ENCODE measurements around the gene VARS2.
A peak's percentile ranks its signal among the peaks of the same experiment; 100 is the strongest.

VARS2 gene

GRCh38 chr6:30871592-30872183 lies 42.4 kb upstream of the VARS2 start:
- Histone ChIP-seq H3K36me3 (ENCODE audit: control insufficient read depth in 2 of 2, insufficient read depth in 1 of 2, low read length in 2 of 2) (no peaks in the 10 kb centered on the region), H3K27ac (ENCODE audit: extremely low read depth, low read depth, low read length) (no peak overlapping the region), H3K9me3 (ENCODE audit: control insufficient read depth, insufficient read depth, low read depth, low read length) (no peaks in the 10 kb centered on the region), H3K4me3 (ENCODE audit: low read depth, low read length) (no peak overlapping the region), H3K4me1 (ENCODE audit: control insufficient read depth, insufficient read depth, low read length) (no peaks in the 10 kb centered on the region)
- ChIA-PET CTCF (interaction anchor here (0.6 kb wide), 1 partner anchor 11 kb away, joined by 3 read pairs; no protein-coding TSS in a partner anchor), POLR2A (no interaction called here)
- no peak for TF ChIP-seq ZNF280C (tag by site-specific recombination; IDR thresholded peaks at IDR 0.05)
- TF ChIP-seq, protein P1, sequence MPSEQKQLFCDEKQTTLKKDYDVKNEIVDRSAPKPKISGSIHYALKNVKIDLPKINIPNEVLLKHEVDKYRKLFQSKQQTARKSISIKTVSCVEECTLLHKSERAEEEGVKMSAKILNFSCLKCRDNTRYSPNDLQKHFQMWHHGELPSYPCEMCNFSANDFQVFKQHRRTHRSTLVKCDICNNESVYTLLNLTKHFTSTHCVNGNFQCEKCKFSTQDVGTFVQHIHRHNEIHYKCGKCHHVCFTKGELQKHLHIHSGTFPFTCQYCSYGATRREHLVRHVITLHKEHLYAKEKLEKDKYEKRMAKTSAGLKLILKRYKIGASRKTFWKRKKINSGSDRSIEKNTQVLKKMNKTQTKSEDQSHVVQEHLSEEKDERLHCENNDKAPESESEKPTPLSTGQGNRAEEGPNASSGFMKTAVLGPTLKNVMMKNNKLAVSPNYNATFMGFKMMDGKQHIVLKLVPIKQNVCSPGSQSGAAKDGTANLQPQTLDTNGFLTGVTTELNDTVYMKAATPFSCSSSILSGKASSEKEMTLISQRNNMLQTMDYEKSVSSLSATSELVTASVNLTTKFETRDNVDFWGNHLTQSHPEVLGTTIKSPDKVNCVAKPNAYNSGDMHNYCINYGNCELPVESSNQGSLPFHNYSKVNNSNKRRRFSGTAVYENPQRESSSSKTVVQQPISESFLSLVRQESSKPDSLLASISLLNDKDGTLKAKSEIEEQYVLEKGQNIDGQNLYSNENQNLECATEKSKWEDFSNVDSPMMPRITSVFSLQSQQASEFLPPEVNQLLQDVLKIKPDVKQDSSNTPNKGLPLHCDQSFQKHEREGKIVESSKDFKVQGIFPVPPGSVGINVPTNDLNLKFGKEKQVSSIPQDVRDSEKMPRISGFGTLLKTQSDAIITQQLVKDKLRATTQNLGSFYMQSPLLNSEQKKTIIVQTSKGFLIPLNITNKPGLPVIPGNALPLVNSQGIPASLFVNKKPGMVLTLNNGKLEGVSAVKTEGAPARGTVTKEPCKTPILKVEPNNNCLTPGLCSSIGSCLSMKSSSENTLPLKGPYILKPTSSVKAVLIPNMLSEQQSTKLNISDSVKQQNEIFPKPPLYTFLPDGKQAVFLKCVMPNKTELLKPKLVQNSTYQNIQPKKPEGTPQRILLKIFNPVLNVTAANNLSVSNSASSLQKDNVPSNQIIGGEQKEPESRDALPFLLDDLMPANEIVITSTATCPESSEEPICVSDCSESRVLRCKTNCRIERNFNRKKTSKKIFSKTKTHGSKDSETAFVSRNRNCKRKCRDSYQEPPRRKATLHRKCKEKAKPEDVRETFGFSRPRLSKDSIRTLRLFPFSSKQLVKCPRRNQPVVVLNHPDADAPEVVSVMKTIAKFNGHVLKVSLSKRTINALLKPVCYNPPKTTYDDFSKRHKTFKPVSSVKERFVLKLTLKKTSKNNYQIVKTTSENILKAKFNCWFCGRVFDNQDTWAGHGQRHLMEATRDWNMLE (tag by site-specific recombination; conservative IDR thresholded peaks at IDR 0.05; ENCODE audit: low read depth): peak; percentile 25; the same call in 1 of the 2 replicates
- no peak for TF ChIP-seq SP3 (tag by site-specific recombination; IDR thresholded peaks at IDR 0.05)
- no peak for TF ChIP-seq ZNF266 (tag by site-specific recombination; IDR thresholded peaks at IDR 0.05; ENCODE audit: low read depth)
- no peak for TF ChIP-seq ZNF354C (tag by site-specific recombination; IDR thresholded peaks at IDR 0.05; ENCODE audit: borderline replicate concordance, low read depth)
- no peak for TF ChIP-seq ZNF639 (tag by site-specific recombination; IDR thresholded peaks at IDR 0.05)
- no peak for TF ChIP-seq ZNF16 (tag by site-specific recombination; IDR thresholded peaks at IDR 0.05; ENCODE audit: low read depth)
- TF ChIP-seq, protein P2, sequence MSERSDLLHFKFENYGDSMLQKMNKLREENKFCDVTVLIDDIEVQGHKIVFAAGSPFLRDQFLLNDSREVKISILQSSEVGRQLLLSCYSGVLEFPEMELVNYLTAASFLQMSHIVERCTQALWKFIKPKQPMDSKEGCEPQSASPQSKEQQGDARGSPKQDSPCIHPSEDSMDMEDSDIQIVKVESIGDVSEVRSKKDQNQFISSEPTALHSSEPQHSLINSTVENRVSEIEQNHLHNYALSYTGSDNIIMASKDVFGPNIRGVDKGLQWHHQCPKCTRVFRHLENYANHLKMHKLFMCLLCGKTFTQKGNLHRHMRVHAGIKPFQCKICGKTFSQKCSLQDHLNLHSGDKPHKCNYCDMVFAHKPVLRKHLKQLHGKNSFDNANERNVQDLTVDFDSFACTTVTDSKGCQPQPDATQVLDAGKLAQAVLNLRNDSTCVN (tag by site-specific recombination; optimal IDR thresholded peaks at IDR 0.05): no peak
- no peak for TF ChIP-seq ZNF529 (tag by site-specific recombination; IDR thresholded peaks at IDR 0.05; ENCODE audit: insufficient replicate concordance)
- no peak for TF ChIP-seq ZIC2 (tag by site-specific recombination; IDR thresholded peaks at IDR 0.05)
- TF ChIP-seq ZFHX2 (tag by site-specific recombination; conservative IDR thresholded peaks at IDR 0.05): no peak
- TF ChIP-seq ZNF341 (tag by site-specific recombination; IDR thresholded peaks at IDR 0.05; ENCODE audit: low read depth): no peak
- TF ChIP-seq ZFP41 (tag by site-specific recombination; IDR thresholded peaks at IDR 0.05; ENCODE audit: borderline replicate concordance): no peak
- TF ChIP-seq OVOL3 (tag by site-specific recombination; IDR thresholded peaks at IDR 0.05): no peak
- TF ChIP-seq ZNF114 (tag by site-specific recombination; IDR thresholded peaks at IDR 0.05): no peak
- TF ChIP-seq KLF9 (tag by site-specific recombination; IDR thresholded peaks at IDR 0.05; ENCODE audit: low read depth): no peak
- TF ChIP-seq, protein P3, sequence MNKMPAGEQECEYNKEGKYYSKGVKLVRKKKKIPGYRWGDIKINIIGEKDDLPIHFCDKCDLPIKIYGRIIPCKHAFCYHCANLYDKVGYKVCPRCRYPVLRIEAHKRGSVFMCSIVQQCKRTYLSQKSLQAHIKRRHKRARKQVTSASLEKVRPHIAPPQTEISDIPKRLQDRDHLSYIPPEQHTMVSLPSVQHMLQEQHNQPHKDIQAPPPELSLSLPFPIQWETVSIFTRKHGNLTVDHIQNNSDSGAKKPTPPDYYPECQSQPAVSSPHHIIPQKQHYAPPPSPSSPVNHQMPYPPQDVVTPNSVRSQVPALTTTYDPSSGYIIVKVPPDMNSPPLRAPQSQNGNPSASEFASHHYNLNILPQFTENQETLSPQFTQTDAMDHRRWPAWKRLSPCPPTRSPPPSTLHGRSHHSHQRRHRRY (tag by site-specific recombination; IDR thresholded peaks at IDR 0.05): no peak
- peak; percentile 41; the same call in 1 of the 2 replicates for TF ChIP-seq ZNF280D (tag by site-specific recombination; IDR thresholded peaks at IDR 0.05)
- TF ChIP-seq ZNF530 (tag by site-specific recombination; IDR thresholded peaks at IDR 0.05; ENCODE audit: low read depth): no peak
- TF ChIP-seq ZNF335 (tag by site-specific recombination; conservative IDR thresholded peaks at IDR 0.05): no peak
